HG02973 (cell line): ENCODE measurements around the gene ZFP1.
"Not testable (repeated sequence)": the region's sequence is repeated elsewhere in the genome, so short reads cannot be mapped to it uniquely, and the experiment has no call there.

Source experiments
- ATAC-seq: cut with Tn5 transposase; IDR thresholded peaks from one replicate; pipeline ENCODE4 v1.9.1; 2021; ENCODE audit warnings: moderate library complexity; ENCODE audit not compliant: unreplicated experiment

Gene ZFP1

GRCh38 chr16:75112734-75113491, 35.4 kb upstream of the ZFP1 start:
- ATAC-seq: no peak

- ATAC-seq: no peak
Observed at GRCh38 chr16:75113541-75114121, 34.7 kb upstream of the ZFP1 start.

DNA sequence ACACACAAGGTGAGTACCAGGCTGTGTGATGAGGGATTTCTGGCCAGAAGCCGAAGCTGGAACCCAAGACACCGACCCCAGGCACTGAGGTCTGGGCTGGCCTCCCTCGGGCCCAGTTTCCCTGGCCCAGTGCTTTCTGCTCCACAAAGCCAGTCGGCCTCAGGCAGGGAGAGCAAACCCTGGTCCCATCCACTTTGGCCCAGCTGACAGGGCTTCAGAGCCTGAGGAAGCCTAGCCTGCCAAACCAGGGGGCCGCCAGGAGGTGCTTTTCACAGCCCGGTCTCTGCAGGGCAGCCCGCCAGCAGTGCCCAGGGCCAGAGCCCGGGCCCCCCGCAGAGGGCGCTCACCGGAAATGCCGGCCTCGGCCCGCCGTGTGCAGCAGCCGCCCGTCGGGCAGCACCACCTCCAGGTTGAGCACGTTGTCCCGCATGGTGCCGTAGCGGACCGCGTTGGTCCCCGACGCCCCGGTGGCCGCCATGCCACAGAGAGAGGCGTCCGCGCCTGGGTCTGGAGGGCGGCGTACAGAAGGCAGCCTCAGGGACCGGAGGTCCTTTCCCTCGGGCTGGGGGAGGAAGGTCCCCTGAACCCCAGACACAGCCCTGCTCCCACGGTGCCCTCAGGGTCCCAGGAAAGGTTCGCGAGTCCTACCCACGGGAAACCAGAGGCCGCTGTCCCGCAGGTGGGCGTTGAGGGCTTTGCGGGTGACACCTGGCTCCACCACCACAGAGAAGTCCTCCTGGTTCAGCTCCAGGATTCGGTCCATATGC, 34.0 kb upstream of the ZFP1 start:
- ATAC-seq: no peak

GRCh38 chr16:75114946-75115825, 33.1 kb upstream of the ZFP1 start:
- no peak for ATAC-seq

DNA sequence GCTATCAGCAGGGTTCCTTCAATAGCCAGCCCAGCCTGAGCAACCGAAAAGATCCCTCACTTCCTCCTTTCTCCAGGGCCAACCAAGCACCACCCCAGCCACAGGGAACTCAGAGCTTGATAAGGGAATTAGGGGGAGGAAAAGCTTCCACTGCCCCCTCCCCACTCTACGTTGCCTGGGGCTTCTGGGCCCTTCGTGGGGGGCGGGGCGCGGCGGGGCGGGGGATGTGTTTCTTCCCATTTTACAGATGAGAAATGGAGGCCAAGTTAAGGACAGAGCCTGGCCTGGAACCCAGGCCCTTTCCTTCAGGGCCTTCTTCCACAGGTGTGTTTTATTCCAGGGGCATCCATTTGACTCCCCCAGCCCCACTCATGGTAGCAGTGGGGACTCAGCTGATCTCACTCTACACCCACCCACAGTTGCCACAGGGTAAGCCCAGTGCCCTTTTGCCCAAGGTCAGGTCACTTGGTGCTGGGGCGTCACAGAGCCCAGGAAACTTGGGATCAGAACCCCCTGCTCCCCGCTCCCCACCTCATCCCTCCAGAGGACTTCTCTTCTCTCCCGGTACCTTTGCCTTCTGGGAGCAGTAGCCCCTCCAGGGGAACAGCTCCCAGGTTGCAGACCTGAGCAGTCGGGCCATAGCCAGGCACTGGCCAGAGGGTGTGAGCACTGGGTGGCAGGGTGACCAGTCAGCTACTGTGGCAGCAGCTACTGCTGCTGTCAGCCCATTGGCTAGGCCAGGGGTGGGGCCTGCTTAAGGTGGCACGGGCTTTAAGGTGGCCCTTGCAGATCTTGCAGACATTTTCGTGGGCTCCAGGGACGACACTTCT, 32.0 kb upstream of the ZFP1 start, which contains the start of gene LDHD:
Gene LDHD, minus strand, starts transcription at position 700 of the 830 bp plus-strand sequence. Its CDS starts 60 bp downstream, at position 640.
- no peak for ATAC-seq

GRCh38 chr16:75116911-75117245, 31.4 kb upstream of the ZFP1 start:
- no peak for ATAC-seq

DNA sequence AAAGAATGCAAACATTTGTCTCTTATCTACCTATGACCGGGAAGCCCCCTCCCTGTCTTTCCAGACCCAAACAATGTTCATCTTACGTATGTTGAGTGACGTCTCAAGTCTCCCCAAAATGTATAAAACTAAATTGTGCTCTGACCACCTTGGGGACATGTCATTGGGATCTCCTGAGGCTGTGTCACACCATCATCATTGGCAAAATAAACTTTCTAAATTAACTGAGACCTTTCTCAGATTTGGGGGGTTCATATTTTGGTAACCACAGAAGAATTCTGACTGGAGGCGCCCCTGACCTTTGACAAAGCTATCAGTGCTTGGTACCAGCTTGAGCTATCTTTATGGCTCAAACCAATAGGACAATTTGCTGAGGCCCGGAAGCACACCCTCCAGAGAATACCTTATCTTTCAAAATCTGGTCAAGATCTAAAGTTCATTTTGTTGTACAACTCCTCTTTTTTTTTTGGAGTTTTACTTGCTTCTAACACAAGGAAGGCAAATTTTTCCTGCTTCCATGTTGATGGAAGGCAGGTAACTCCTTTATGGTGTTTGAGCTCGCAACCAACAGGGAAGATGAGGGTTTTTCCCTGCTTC, 29.3 kb upstream of the ZFP1 start:
- ATAC-seq: no peak

DNA sequence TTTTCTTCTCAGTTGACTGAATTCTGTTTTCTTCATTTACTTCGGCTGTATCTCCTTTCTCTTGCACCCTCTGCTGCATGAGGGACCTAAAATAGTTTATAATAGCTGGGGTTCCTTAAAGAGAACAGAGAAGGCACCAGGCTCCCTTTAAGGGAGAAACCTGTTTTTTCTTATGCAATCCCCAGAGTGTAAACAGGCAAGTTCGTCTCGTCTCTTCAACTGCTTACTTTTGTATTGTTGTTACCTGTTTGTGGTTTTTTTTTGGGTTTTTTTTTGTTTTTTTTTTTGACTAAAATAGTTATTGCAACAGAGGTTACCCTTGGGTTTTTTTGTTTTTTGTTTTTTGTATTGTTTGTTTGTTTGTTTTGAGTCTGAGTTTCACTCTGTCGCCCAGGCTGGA, 28.1 kb upstream of the ZFP1 start:
- no peak for ATAC-seq

GRCh38 chr16:75121949-75122568, 26.3 kb upstream of the ZFP1 start:
- ATAC-seq: no peak

DNA sequence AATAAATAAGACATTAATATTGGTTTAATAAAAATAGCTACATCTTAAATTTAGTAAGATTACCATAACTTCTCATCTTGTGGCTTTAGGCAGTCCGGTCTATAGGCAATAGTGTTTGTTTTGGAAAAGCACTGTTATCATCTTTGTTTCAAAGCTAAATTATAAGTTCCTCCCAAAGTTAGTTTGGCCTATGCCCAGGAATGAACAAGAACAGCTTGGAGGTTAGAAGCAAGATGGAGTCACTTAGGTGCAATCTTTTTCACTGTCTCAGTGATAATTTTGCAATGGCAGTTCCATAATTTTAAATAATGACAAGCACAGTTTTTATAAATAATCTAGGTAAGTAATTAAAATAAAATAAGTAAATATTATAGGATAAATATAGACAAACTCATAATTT, 25.7 kb upstream of the ZFP1 start:
- ATAC-seq: no peak

DNA sequence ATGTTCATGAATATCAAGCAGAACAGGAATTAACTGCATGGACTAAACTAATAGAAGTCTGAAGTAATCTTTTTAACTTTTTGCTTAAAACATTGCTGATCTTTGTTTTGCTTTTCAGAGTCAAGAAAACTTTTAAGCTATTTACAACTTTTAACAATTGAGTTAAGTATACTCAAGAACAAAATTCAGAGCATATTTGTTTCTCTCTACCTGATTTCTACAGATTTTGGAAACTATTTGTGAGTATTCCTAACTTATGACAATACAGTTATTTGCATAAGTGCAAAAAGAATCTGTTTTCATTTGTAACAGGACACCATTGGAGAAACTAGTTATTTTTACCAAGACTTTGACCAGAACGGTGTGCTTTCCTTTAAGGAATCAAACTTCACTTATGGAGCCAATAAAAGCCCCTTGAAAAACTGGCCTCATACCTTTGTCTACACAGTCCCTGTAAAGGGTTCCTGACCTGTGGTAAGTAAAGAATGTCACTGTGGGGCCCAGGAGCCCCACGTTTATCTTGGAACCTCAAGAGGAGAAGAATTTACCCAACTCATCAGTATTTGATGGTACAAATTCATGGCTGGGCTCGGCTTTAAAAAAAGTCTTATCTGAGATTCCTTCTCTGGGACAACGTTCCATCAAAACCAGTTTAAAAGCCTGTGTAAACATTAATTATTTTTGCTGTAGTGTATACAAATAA, 20.5 kb upstream of the ZFP1 start:
- no peak for ATAC-seq

DNA sequence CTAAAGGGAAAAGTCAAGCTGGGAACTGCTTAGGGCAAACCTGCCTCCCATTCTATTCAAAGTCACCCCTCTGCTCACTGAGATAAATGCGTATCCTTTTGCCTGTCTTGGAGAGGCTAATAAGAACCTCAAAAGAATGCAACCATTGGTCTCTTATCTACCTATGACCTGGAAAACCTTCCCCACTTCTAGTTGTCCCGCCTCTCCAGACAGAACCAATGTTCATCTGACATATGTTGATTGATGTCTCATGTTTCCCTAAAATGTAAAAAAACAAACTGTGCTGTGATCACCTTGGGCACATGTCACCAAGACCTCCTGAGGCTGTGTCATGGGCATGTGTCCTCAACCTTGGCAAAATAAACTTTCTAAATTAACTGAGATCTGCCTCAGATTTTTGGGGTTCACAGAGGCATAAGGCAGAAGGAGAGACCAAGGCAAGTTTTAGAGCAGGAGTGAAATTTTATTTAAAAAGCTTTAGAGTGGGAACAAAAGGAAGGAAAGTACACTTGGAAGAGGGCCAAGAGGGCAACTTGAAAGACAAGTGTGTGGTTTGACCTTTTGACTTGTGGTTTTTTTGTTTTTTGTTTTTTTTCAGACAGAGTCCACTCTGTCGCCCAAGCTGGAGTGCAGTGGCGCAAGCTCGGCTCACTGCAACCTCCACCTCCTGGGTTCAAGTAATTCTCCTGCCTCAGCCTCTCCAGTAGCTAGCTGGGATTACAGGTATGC, 18.7 kb upstream of the ZFP1 start:
- not testable (repeated sequence) for ATAC-seq

DNA sequence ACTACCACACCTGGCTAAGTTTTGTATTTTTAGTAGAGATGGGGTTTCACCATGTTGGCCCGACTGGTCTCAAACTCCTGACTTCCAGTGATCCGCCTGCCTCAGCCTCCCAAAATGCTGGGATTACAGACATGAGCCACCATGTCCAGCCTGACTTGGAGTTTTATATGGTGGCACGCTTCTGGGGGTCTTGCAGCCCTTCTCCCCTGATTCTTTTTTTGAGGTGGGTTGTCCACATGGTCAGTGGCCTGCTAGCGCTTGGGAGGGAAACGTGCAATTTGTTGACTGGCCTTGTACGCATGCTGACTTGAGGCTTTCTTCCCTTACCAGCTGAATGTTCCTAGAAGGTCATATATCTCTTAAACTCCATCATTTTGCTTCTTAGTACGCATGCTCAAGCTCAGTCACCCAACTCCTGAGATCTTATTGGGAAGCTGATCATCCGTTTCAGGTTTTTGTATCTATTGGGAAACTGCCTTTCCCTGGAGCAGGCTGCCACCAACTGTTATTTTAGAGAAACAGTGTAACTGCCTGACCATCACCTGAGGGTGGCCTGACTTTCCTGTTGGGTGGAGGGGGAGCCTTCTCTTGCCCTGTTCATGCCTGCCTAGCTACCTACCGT, 18.1 kb upstream of the ZFP1 start:
- no peak for ATAC-seq

DNA sequence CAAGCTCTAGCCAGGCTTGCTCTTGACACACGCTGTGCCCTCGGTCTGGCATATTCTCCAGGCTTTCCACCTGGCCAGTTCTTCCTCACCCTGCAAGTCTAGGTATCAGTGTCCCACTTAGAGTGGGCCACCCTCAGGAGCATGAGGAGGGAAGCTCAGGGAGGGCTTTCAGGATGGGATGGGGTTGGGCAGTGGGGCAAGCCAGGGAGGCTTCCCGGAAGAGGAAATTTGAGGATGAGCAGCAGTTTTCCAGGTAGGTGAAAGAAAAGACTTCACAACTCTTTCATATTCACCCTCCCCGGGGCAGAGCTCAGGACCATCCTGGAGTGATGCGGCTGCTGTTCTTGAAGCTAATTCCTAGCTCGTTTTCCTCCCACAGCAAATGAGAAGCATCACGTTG, 17.2 kb upstream of the ZFP1 start:
- no peak for ATAC-seq

DNA sequence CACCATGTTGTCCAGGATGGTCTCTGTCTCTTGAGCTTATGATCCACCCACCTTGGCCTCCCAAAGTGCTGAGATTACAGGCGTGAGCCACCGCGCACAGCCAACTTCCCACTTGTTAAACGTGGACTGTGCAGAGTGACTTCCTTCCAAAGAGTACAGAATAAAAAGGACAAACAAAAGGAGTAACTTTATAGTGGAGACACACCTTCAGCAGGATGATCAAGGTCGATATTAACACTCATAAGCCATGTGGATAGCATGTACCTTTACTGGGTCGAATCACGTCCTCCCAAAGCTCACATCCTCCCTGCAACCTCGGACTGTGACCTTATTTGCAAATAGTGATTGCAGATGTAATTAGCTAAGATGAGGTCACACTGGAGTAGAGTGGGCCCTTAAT, 10.1 kb upstream of the ZFP1 start:
- ATAC-seq: no peak

DNA sequence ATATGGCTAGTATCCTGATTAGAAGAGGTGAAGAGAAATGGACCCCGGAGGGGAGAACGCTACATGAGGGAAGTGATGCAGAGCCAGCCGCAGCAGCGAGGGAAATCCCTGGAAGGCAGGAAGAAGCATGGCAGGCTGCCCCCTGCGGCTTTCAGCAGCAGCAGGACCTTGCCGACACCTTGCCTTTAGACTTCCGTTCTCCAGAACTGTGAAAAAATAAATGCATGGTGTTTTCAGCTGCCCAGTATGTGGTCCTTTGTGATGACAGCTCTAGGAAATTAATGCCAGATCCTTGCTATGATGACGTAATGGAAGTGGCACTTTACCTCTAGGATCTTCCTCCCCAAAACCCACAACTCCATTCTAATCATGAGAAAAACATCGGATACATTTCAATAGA, 9.7 kb upstream of the ZFP1 start:
- no peak for ATAC-seq

- no peak for ATAC-seq
Observed at GRCh38 chr16:75139498-75139897, 8.8 kb upstream of the ZFP1 start.

GRCh38 chr16:75143941-75144340, 4.4 kb upstream of the ZFP1 start:
- no peak for ATAC-seq
